HepG2 (cell line): ENCODE measurements around the gene AKR1C2. TPM values are rescaled to one million over a fixed set of nuclear protein-coding genes. Genes with fewer than 3 reads are reported as not detected.
A peak's percentile ranks its signal among the peaks of the same experiment; 100 is the strongest.
"Not testable (repeated sequence)": the region's sequence is repeated elsewhere in the genome, so short reads cannot be mapped to it uniquely, and the experiment has no call there.

Experiments used
- ATAC-seq: fragments of 200-7000 bp; cut with Tn5 transposase; 3 replicates; pipeline ENCODE4 v1.9.1; 2020; ENCODE audit warnings: mild to moderate bottlenecking, moderate library complexity
- BruUV-seq: library from RNA; stranded (reverse); fragments of 400-500 nt; replicated peaks from 2 replicates; lab custom pipeline; 2021; lab: Mats Ljungman, UMichigan
- CTCF ChIA-PET: fragments of 300-600 bp; formaldehyde crosslinking; extraction: SDS; loops from one replicate; lab custom pipeline; 2021; ENCODE audit warnings: low total read pairs, inconsistent platforms, low intra/inter-chr PET ratio; lab: Yijun Ruan, JAX
- POLR2A ChIA-PET: fragments of 350-600 bp; sonication (Branson Sonifier 250); formaldehyde crosslinking; loops from one replicate; lab custom pipeline; 2020; ENCODE audit warnings: antibody characterized with exemption, inconsistent platforms; lab: Yijun Ruan, JAX
- DNase-seq: peaks from one replicate; pipeline ENCODE4 v3.0.0-alpha.2; 2015; ENCODE audit warnings: low spot score
- FAIRE-seq: peaks from 3 replicates; lab custom pipeline; 2011; peaks lifted over from hg19 to GRCh38; lab: Jason Lieb, UNC
- H2AFZ ChIP-seq: one replicate; pipeline ENCODE4 v1.6.1; 2011; ENCODE audit warnings: low read length, inconsistent platforms
- H3K27ac ChIP-seq: fragments of 300-600 bp; 3 replicates; pipeline ENCODE4 v1.8.0; 2011; ENCODE audit warnings: mixed run types, mild to moderate bottlenecking, mixed read lengths, low read length, inconsistent platforms; ENCODE audit not compliant: insufficient read depth; ENCODE audit errors: extremely low read length
- H3K27me3 ChIP-seq, 2 experiments: fragments of 200-600 bp in 1 of 2; 2 replicates in 1 of 2; 3 replicates in 1 of 2; pipeline versions ENCODE4 v1.6.0 to v1.8.0; 2011; ENCODE audit warnings: low read length in 2 of 2, mild to moderate bottlenecking in 2 of 2, moderate library complexity in 2 of 2, inconsistent platforms in 1 of 2; ENCODE audit not compliant: insufficient read depth in 2 of 2, control insufficient read depth in 1 of 2
- H3K36me3 ChIP-seq, 2 experiments: fragments of 200-600 bp in 1 of 2; replicated peaks in 1 of 2; 2 replicates in 1 of 2; 3 replicates in 1 of 2; pipeline versions ENCODE4 v1.5.1 to v1.8.0; 2011; ENCODE audit warnings: low read length in 2 of 2, inconsistent platforms in 1 of 2; ENCODE audit not compliant: insufficient read depth in 2 of 2, control insufficient read depth in 1 of 2
- H3K4me1 ChIP-seq: 2 replicates; pipeline ENCODE4 v1.5.1; 2012; ENCODE audit warnings: low read length, inconsistent platforms; ENCODE audit not compliant: insufficient read depth
- H3K4me2 ChIP-seq: 2 replicates; pipeline ENCODE4 v1.6.0; 2011; ENCODE audit warnings: low read depth, low read length, inconsistent platforms
- H3K4me3 ChIP-seq, 3 experiments: fragments of 200-600 bp in 1 of 3; sonication (generic), shearing (Covaris generic) in 1 of 3; replicated peaks in 1 of 3; 2 replicates each; pipeline ENCODE4 v1.5.1; 2011 to 2016; ENCODE audit warnings: low read length in 3 of 3, inconsistent platforms in 2 of 3, low read depth in 2 of 3, mild to moderate bottlenecking in 2 of 3, control low read depth in 1 of 3, mixed read lengths in 1 of 3; ENCODE audit not compliant: insufficient read depth in 1 of 3
- H3K79me2 ChIP-seq: one replicate; pipeline ENCODE4 v1.6.1; 2011; ENCODE audit warnings: low read length, inconsistent platforms; ENCODE audit not compliant: insufficient read depth
- H3K9ac ChIP-seq: 2 replicates; pipeline ENCODE4 v1.6.0; 2011; ENCODE audit warnings: mild to moderate bottlenecking, low read depth, low read length, inconsistent platforms; ENCODE audit not compliant: insufficient read depth
- H3K9me3 ChIP-seq: 2 replicates; pipeline ENCODE4 v1.5.1; 2012; ENCODE audit warnings: mild to moderate bottlenecking, low read length
- H4K20me1 ChIP-seq: 2 replicates; pipeline ENCODE4 v1.6.0; 2011; ENCODE audit warnings: inconsistent platforms, mild to moderate bottlenecking, low read length, moderate library complexity; ENCODE audit not compliant: insufficient read depth
- ELF3 ChIP-seq: IDR thresholded peaks from 2 replicates; pipeline ENCODE4 v1.6.1; 2016; ENCODE audit warnings: missing genetic modification reagents, missing compliant biosample characterization
- FOSL2 ChIP-seq: sonication (generic); formaldehyde crosslinking; IDR thresholded peaks from 2 replicates; pipeline ENCODE4 v1.4.0; 2020; ENCODE audit warnings: missing genetic modification reagents
- HNF4A ChIP-seq: sonication (generic); formaldehyde crosslinking; IDR thresholded peaks from 2 replicates; pipeline ENCODE4 v1.4.0; 2020; ENCODE audit warnings: missing genetic modification reagents
- HOMEZ ChIP-seq: IDR thresholded peaks from 2 replicates; pipeline ENCODE4 v1.6.1; 2016; ENCODE audit warnings: low read depth
- HOXA5 ChIP-seq: sonication (generic); formaldehyde crosslinking; IDR thresholded peaks from 2 replicates; pipeline ENCODE4 v1.4.0; 2020; ENCODE audit warnings: missing genetic modification reagents
- ISL2 ChIP-seq: sonication (generic); formaldehyde crosslinking; IDR thresholded peaks from 2 replicates; pipeline ENCODE4 v1.5.0; 2020; ENCODE audit warnings: missing genetic modification reagents
- ISX ChIP-seq: sonication (generic); formaldehyde crosslinking; conservative IDR thresholded peaks from 2 replicates; pipeline ENCODE4 v1.5.0; 2020; ENCODE audit warnings: missing genetic modification reagents
- MED1 ChIP-seq: sonication (generic); formaldehyde crosslinking; IDR thresholded peaks from 2 replicates; pipeline ENCODE4 v1.4.0; 2020; ENCODE audit warnings: missing genetic modification reagents
- RAD21 ChIP-seq: fragments of 450-650 bp; formaldehyde crosslinking; IDR thresholded peaks from 2 replicates; pipeline ENCODE4 v1.5.0; 2020; ENCODE audit warnings: mild to moderate bottlenecking
- RARA ChIP-seq: IDR thresholded peaks from 2 replicates; pipeline ENCODE4 v1.6.1; 2016; ENCODE audit warnings: missing genetic modification reagents, missing compliant biosample characterization
- SAP130 ChIP-seq: IDR thresholded peaks from 2 replicates; pipeline ENCODE4 v1.6.1; 2016; ENCODE audit warnings: low read depth
- SMC3 ChIP-seq: IDR thresholded peaks from 2 replicates; pipeline ENCODE4 v1.6.1; 2011; ENCODE audit warnings: low read length, improper control_type of control experiment
- STAG1 ChIP-seq: sonication (generic); formaldehyde crosslinking; IDR thresholded peaks from 2 replicates; pipeline ENCODE4 v1.4.0; 2020; ENCODE audit warnings: missing genetic modification reagents
- TEAD3 ChIP-seq: optimal IDR thresholded peaks from 2 replicates; pipeline ENCODE3; 2016; ENCODE audit warnings: borderline replicate concordance
- ZBTB43 ChIP-seq: sonication (generic); formaldehyde crosslinking; conservative IDR thresholded peaks from 2 replicates; pipeline ENCODE4 v1.4.0; 2020; ENCODE audit warnings: missing genetic modification reagents
- ZFP37 ChIP-seq: sonication (generic); formaldehyde crosslinking; IDR thresholded peaks from 2 replicates; pipeline ENCODE4 v1.4.0; 2020; ENCODE audit warnings: missing genetic modification reagents, borderline replicate concordance
- ZMYM4 ChIP-seq: sonication (generic); formaldehyde crosslinking; IDR thresholded peaks from 2 replicates; pipeline ENCODE4 v1.8.1; 2023; ENCODE audit warnings: mild to moderate bottlenecking, missing genetic modification reagents
- whole genome bisulfite sequencing: methylation state at CpG from one replicate; pipeline ENCODE4 v1.1.6; 2017; ENCODE audit warnings: low lambda C conversion rate; 5-methylcytosine and 5-hydroxymethylcytosine counted together
- in situ Hi-C: cut with HindIII; loops from 2 replicates; pipeline ENCODE4 v1.10.0; 2017; ENCODE audit warnings: low pct_unique_long_range_greater_than_20kb; ENCODE audit not compliant: extremely low pct_ligation_motif_present
- intact Hi-C: fragments of 100-400 bp; cut with micrococcal nuclease; formaldehyde crosslinking; loops from one replicate; pipeline ENCODE4 v1.10.0; 2022; ENCODE audit not compliant: unreplicated experiment
- polyA plus RNA-seq, 8 experiments: library from polyadenylated mRNA; depleted of rRNA in 3 of 8; stranded (reverse) in 7 of 8; unstranded in 1 of 8; fragments of >200 nt; fragmentation: Illumina TruSeq in 4 of 8; extraction: Trizol in 4 of 8; gene quantifications; 2 replicates each; pipeline versions ENCODE4 v1.2.1 to v1.2.3, GENCODE V29; 2011 to 2016; ENCODE audit warnings: low read depth in 4 of 8, missing spikeins in 1 of 8, mixed read lengths in 1 of 8; ENCODE audit not compliant: insufficient read depth in 1 of 8
- total RNA-seq, 5 experiments: library from RNA; depleted of rRNA; stranded (reverse); fragments of >200 nt; fragmentation: Illumina TruSeq; extraction: Trizol; gene quantifications; 2 replicates each; pipeline ENCODE4 v1.2.3, GENCODE V29; 2016; ENCODE audit warnings: low read depth in 1 of 5
- TF ChIP-seq, protein P1 (sequence below): sonication (generic); formaldehyde crosslinking; IDR thresholded peaks from 2 replicates; pipeline ENCODE4 v1.5.0; 2020; ENCODE audit warnings: mild to moderate bottlenecking, missing genetic modification reagents, moderate library complexity
- TF ChIP-seq, protein P2 (sequence below): IDR thresholded peaks from 2 replicates; pipeline ENCODE4 v1.6.1; 2012; ENCODE audit warnings: inconsistent platforms
- TF ChIP-seq, protein P3 (sequence below): IDR thresholded peaks from 2 replicates; pipeline ENCODE4 v1.6.1; 2018; ENCODE audit warnings: missing genetic modification reagents

AKR1C2 gene
- total and polyA plus RNA-seq, 2 of the 13 experiments (the other 11 are each of a cell fraction or from before 2014, with no cell fraction given), result 140 to 900 TPM

GRCh38 chr10:5018671-5019277 is 15.1 kb upstream of the AKR1C2 start:
- H3K36me3 ChIP-seq, H3K4me2 ChIP-seq, CTCF ChIA-PET, H3K27me3 ChIP-seq, POLR2A ChIA-PET, H3K9ac ChIP-seq, in situ Hi-C loops, H3K4me3 ChIP-seq, BruUV-seq, H3K9me3 ChIP-seq, H4K20me1 ChIP-seq, H2AFZ ChIP-seq, H3K79me2 ChIP-seq: not testable (repeated sequence)
- H3K27ac ChIP-seq, result peak overlapping the region; percentile 30
- FAIRE-seq (peak; percentile 70), DNase-seq (peak; percentile 34), ATAC-seq (peak; percentile 93)
- 94% methylated on average over 3 of the region's 3 CpGs for WGBS
- intact Hi-C loops, result loop anchor here (5.0 to 10.0 kb wide), 2 partner anchors 74 to 266 kb away; partner anchors contain the start of gene AKR1C3
- H3K4me1 ChIP-seq, result peaks cover 46% of the 10 kb centered on the region
- TF ChIP-seq SMC3 (peak; percentile 43), ISX (CRISPR knock-in tag) (0 out of 2 replicates have a peak, but pooled peaks have one; percentile 24), ZFP37 (CRISPR knock-in tag) (0 out of 2 replicates have a peak, but pooled peaks have one; percentile 45), HNF4A (CRISPR knock-in tag) (peak; percentile 11; the same call in 1 of the 2 replicates), ZMYM4 (CRISPR knock-in tag) (peak; percentile 35; the same call in 1 of the 2 replicates), HOMEZ (peak; percentile 31; the same call in 1 of the 2 replicates), ISL2 (CRISPR knock-in tag) (0 out of 2 replicates have a peak, but pooled peaks have one; percentile 17), ZBTB43 (CRISPR knock-in tag) (0 out of 2 replicates have a peak, but pooled peaks have one; percentile 40), TEAD3 (peak; percentile 35), ELF3 (CRISPR knock-in tag) (peak; percentile 33; the same call in 1 of the 2 replicates), MED1 (peak; percentile 61), STAG1 (CRISPR knock-in tag) (peak; percentile 75), RARA (CRISPR knock-in tag) (0 out of 2 replicates have a peak, but pooled peaks have one; percentile 20), FOSL2 (CRISPR knock-in tag) (peak; percentile 40; the same call in 1 of the 2 replicates), HOXA5 (0 out of 2 replicates have a peak, but pooled peaks have one; percentile 42), SAP130 (0 out of 2 replicates have a peak, but pooled peaks have one; percentile 13), RAD21 (peak; percentile 37; the same call in 1 of the 2 replicates)
- TF ChIP-seq, protein P1, sequence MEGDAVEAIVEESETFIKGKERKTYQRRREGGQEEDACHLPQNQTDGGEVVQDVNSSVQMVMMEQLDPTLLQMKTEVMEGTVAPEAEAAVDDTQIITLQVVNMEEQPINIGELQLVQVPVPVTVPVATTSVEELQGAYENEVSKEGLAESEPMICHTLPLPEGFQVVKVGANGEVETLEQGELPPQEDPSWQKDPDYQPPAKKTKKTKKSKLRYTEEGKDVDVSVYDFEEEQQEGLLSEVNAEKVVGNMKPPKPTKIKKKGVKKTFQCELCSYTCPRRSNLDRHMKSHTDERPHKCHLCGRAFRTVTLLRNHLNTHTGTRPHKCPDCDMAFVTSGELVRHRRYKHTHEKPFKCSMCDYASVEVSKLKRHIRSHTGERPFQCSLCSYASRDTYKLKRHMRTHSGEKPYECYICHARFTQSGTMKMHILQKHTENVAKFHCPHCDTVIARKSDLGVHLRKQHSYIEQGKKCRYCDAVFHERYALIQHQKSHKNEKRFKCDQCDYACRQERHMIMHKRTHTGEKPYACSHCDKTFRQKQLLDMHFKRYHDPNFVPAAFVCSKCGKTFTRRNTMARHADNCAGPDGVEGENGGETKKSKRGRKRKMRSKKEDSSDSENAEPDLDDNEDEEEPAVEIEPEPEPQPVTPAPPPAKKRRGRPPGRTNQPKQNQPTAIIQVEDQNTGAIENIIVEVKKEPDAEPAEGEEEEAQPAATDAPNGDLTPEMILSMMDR (CRISPR knock-in tag), result peak; percentile 66
- TF ChIP-seq, protein P2, sequence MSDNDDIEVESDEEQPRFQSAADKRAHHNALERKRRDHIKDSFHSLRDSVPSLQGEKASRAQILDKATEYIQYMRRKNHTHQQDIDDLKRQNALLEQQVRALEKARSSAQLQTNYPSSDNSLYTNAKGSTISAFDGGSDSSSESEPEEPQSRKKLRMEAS, result peak; percentile 50; the same call in 1 of the 2 replicates
- TF ChIP-seq, protein P3, sequence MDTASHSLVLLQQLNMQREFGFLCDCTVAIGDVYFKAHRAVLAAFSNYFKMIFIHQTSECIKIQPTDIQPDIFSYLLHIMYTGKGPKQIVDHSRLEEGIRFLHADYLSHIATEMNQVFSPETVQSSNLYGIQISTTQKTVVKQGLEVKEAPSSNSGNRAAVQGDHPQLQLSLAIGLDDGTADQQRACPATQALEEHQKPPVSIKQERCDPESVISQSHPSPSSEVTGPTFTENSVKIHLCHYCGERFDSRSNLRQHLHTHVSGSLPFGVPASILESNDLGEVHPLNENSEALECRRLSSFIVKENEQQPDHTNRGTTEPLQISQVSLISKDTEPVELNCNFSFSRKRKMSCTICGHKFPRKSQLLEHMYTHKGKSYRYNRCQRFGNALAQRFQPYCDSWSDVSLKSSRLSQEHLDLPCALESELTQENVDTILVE, result 0 out of 2 replicates have a peak, but pooled peaks have one; percentile 22
